ENCODE measurements around the gene RFC4.

Gene RFC4

DNA sequence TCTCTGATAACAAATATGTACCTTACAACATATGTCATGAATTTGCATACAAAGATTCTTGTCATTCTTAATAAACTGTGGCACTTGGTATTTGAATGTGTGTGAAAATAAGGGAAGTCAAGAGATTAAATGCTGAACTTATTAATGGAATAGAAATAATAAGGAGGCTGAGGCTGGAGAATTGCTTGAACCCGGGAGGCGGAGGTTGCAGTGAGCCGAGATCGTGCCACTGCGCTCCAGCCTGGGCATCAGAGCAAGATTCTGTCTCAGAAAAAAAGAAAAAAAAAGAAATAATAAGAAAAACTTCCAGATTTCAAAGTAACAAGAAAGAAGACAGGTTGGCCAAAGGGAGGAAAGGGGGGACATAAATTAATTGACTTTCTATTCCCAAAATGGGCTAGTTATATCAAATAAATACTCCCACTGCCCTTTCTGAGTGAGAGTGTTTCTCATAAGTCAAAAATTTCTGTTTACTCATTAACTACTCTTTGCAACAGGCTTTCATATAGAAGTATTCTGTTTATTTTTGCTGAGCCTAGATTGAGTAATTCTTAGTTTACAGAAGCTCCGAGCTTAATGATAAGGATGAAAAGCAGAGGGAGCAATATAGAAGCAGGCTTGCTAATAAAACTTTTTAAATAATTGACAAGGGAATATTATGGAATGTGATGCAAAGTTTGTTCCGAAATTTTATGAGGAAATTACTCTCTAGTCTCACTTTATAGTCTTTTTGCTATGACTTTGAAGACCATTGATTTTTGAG, 63.5 kb downstream of the RFC4 start:
- TF ChIP-seq, protein P1, sequence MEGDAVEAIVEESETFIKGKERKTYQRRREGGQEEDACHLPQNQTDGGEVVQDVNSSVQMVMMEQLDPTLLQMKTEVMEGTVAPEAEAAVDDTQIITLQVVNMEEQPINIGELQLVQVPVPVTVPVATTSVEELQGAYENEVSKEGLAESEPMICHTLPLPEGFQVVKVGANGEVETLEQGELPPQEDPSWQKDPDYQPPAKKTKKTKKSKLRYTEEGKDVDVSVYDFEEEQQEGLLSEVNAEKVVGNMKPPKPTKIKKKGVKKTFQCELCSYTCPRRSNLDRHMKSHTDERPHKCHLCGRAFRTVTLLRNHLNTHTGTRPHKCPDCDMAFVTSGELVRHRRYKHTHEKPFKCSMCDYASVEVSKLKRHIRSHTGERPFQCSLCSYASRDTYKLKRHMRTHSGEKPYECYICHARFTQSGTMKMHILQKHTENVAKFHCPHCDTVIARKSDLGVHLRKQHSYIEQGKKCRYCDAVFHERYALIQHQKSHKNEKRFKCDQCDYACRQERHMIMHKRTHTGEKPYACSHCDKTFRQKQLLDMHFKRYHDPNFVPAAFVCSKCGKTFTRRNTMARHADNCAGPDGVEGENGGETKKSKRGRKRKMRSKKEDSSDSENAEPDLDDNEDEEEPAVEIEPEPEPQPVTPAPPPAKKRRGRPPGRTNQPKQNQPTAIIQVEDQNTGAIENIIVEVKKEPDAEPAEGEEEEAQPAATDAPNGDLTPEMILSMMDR (conservative IDR thresholded peaks at IDR 0.05; ENCODE audit: low read length): no peak
- H3K4me3 ChIP-seq (ENCODE audit: low read length): no peak overlapping the region
- no peak for DNase-seq (ENCODE audit: low read depth)

Data from AG10803 (cell line).